ENCODE measurements around the gene NEAT1. TPM values are rescaled to one million over a fixed set of nuclear protein-coding genes. Genes with fewer than 3 reads are reported as not detected.
A peak's percentile ranks its signal among the peaks of the same experiment; 100 is the strongest.

The NEAT1 gene
- 15.6 TPM for total RNA-seq
- polyA plus RNA-seq (ENCODE audit: insufficient read depth in 1 of 8, insufficient read length in 8 of 8, low replicate concordance in 1 of 8) = 100 to 1,000 TPM in 2 of 8 donors, 10 to 100 TPM in 6; 36.3 to 203 (median 72.2) TPM
- long read RNA-seq, donor 1, full-length matches to known transcripts = 29 of 29 reads
- long read RNA-seq, donor 1, partial matches to known transcripts = 0 of 29 reads
- long read RNA-seq, donor 1, other reads (novel, unspliced or antisense) = 0 of 29 reads
- long read RNA-seq, donor 2, full-length matches to known transcripts = 7 of 7 reads
- long read RNA-seq, donor 2, partial matches to known transcripts = 0 of 7 reads
- long read RNA-seq, donor 2, other reads (novel, unspliced or antisense) = 0 of 7 reads
- long read RNA-seq, donor 3, full-length matches to known transcripts = 40 of 40 reads
- long read RNA-seq, donor 3, partial matches to known transcripts = 0 of 40 reads
- long read RNA-seq, donor 3, other reads (novel, unspliced or antisense) = 0 of 40 reads
- long read RNA-seq, donor 4, full-length matches to known transcripts = 18 of 18 reads
- long read RNA-seq, donor 4, partial matches to known transcripts = 0 of 18 reads
- long read RNA-seq, donor 4, other reads (novel, unspliced or antisense) = 0 of 18 reads
- long read RNA-seq, donor 5, full-length matches to known transcripts = 29 of 29 reads
- long read RNA-seq, donor 5, partial matches to known transcripts = 0 of 29 reads
- long read RNA-seq, donor 5, other reads (novel, unspliced or antisense) = 0 of 29 reads
- long read RNA-seq, donor 6, full-length matches to known transcripts = 52 of 52 reads
- long read RNA-seq, donor 6, partial matches to known transcripts = 0 of 52 reads
- long read RNA-seq, donor 6, other reads (novel, unspliced or antisense) = 0 of 52 reads
- long read RNA-seq, donor 7, full-length matches to known transcripts = 37 of 37 reads
- long read RNA-seq, donor 7, partial matches to known transcripts = 0 of 37 reads
- long read RNA-seq, donor 7, other reads (novel, unspliced or antisense) = 0 of 37 reads
- long read RNA-seq, donor 8, full-length matches to known transcripts = 48 of 48 reads
- long read RNA-seq, donor 8, partial matches to known transcripts = 0 of 48 reads
- long read RNA-seq, donor 8, other reads (novel, unspliced or antisense) = 0 of 48 reads
- long read RNA-seq, donor 9, full-length matches to known transcripts = 55 of 55 reads
- long read RNA-seq, donor 9, partial matches to known transcripts = 0 of 55 reads
- long read RNA-seq, donor 9, other reads (novel, unspliced or antisense) = 0 of 55 reads
- long read RNA-seq, donor 10, full-length matches to known transcripts = 87 of 87 reads
- long read RNA-seq, donor 10, partial matches to known transcripts = 0 of 87 reads
- long read RNA-seq, donor 10, other reads (novel, unspliced or antisense) = 0 of 87 reads
- long read RNA-seq, donor 11, full-length matches to known transcripts = 47 of 47 reads
- long read RNA-seq, donor 11, partial matches to known transcripts = 0 of 47 reads
- long read RNA-seq, donor 11, other reads (novel, unspliced or antisense) = 0 of 47 reads

DNA sequence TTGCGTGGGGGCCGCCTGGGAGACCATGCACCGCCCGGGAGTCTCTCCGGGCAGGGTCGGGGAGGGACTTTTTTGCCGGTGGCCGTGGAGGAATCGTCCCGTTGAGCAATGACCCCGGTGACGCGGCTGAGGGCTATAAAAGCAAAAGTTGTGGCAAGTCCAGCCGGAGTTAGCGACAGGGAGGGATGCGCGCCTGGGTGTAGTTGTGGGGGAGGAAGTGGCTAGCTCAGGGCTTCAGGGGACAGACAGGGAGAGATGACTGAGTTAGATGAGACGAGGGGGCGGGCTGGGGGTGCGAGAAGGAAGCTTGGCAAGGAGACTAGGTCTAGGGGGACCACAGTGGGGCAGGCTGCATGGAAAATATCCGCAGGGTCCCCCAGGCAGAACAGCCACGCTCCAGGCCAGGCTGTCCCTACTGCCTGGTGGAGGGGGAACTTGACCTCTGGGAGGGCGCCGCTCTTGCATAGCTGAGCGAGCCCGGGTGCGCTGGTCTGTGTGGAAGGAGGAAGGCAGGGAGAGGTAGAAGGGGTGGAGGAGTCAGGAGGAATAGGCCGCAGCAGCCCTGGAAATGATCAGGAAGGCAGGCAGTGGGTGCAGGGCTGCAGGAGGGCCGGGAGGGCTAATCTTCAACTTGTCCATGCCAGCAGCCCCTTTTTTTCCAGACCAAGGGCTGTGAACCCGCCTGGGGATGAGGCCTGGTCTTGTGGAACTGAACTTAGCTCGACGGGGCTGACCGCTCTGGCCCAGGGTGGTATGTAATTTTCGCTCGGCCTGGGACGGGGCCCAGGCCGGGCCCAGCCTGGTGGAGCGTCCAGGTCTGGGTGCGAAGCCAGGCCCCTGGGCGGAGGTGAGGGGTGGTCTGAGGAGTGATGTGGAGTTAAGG is at the start of gene NEAT1:
NEAT1 (plus strand) TSS at position 166 of the 883 bp plus-strand sequence.
- Histone ChIP-seq H3K9me3 (replicated peaks; ENCODE audit: control insufficient read depth, low read depth, low read length) (no peaks in the 10 kb centered on the region), H3K4me1 (ENCODE audit: control insufficient read depth, insufficient read depth, low read length) (peaks cover 77% of the 10 kb centered on the region), H3K27ac (ENCODE audit: low read length) (peak within 1 kb of the TSS; percentile 100), H3K4me3 (ENCODE audit: low read length) (peak within 1 kb of the TSS; percentile 81), H3K36me3 (ENCODE audit: control insufficient read depth, insufficient read depth, low read length) (peaks cover 11% of the 10 kb centered on the region), H3K27me3 (ENCODE audit: control insufficient read depth, insufficient read depth, low read length) (no peaks in the 10 kb centered on the region)
- 10% methylated on average over 39 of the region's 40 CpGs for WGBS (ENCODE audit: insufficient coverage)
- peak; percentile 97 for DNase-seq

GRCh38 chr11:65373839-65374580 is 48.6 kb upstream of the NEAT1 start:
- Histone ChIP-seq H3K9me3 (replicated peaks; ENCODE audit: control insufficient read depth, low read depth, low read length) (no peaks in the 10 kb centered on the region), H3K4me1 (ENCODE audit: control insufficient read depth, insufficient read depth, low read length) (peaks cover 20% of the 10 kb centered on the region), H3K27me3 (ENCODE audit: control insufficient read depth, insufficient read depth, low read length) (no peaks in the 10 kb centered on the region), H3K4me3 (ENCODE audit: low read length) (no peak overlapping the region), H3K36me3 (ENCODE audit: control insufficient read depth, insufficient read depth, low read length) (no peaks in the 10 kb centered on the region), H3K27ac (ENCODE audit: low read length) (no peak overlapping the region)
- no peak for DNase-seq
- 74% methylated on average over 11 of the region's 14 CpGs for WGBS (ENCODE audit: insufficient coverage)

DNA sequence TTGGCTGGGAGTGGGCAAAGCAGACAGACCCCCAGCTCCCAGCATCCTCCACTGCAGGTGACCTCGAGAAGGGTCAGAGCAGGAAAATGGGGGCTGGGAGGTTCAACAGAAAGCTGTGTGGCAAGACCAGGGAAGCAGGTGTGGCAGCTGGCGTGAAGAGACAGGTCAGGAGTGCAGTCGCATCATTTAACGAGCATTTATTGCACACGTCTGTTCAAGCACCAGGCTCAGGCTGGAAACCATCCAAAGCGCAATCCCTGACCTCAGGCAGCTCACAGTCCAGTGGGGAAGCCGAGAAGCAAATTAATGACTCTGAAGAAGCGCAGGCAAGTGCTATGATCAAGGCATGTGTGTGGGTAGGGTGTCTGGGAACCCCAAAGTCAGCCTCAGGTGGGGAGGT is 47.6 kb upstream of the NEAT1 start:
- H3K4me3 ChIP-seq (ENCODE audit: low read length) = no peak overlapping the region
- DNase-seq = no peak

GRCh38 chr11:65376138-65376713 is 46.4 kb upstream of the NEAT1 start:
- H3K4me3 ChIP-seq (ENCODE audit: low read length) = no peak overlapping the region
- 81% methylated on average over 14 of the region's 16 CpGs for WGBS (ENCODE audit: insufficient coverage)
- no peaks in the 10 kb centered on the region for H3K9me3 ChIP-seq (replicated peaks; ENCODE audit: control insufficient read depth, low read depth, low read length)
- peaks cover 20% of the 10 kb centered on the region for H3K4me1 ChIP-seq (ENCODE audit: control insufficient read depth, insufficient read depth, low read length)
- H3K27ac ChIP-seq (ENCODE audit: low read length) = no peak overlapping the region
- no peaks in the 10 kb centered on the region for H3K27me3 ChIP-seq (ENCODE audit: control insufficient read depth, insufficient read depth, low read length)
- no peak for DNase-seq
- no peaks in the 10 kb centered on the region for H3K36me3 ChIP-seq (ENCODE audit: control insufficient read depth, insufficient read depth, low read length)

More for the DNA sequence above, 47.6 kb upstream of the NEAT1 start:
- H3K4me1 ChIP-seq (ENCODE audit: control insufficient read depth, insufficient read depth, low read length) = peaks cover 20% of the 10 kb centered on the region
- no peaks in the 10 kb centered on the region for H3K9me3 ChIP-seq (replicated peaks; ENCODE audit: control insufficient read depth, low read depth, low read length)
- no peaks in the 10 kb centered on the region for H3K27me3 ChIP-seq (ENCODE audit: control insufficient read depth, insufficient read depth, low read length)
- H3K27ac ChIP-seq (ENCODE audit: low read length) = no peak overlapping the region
- WGBS (ENCODE audit: insufficient coverage) = 78% methylated on average over 8 of the region's 8 CpGs
- H3K36me3 ChIP-seq (ENCODE audit: control insufficient read depth, insufficient read depth, low read length) = no peaks in the 10 kb centered on the region

DNA sequence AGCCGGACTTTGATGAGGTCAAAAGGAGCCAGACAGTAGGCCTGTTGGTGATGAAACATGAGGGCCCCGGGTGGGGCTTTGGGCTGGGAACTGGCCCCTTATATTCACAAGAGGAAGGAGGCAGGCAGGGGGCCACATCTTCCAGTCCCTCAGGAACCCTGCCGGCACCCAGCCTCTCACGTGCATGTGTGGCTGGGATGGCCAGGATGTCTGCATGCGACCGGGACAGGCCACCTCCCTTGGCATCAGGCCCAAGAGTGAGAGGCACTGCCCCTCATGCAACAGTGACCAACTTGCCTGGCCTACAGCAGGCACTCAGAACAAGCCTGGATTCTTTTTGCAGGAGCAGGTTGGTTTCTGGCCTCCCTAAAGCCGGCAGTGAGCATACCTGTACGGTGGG is 45.6 kb upstream of the NEAT1 start:
- Histone ChIP-seq H3K9me3 (replicated peaks; ENCODE audit: control insufficient read depth, low read depth, low read length) (no peaks in the 10 kb centered on the region), H3K36me3 (ENCODE audit: control insufficient read depth, insufficient read depth, low read length) (no peaks in the 10 kb centered on the region), H3K4me3 (ENCODE audit: low read length) (no peak overlapping the region), H3K27ac (ENCODE audit: low read length) (no peak overlapping the region), H3K4me1 (ENCODE audit: control insufficient read depth, insufficient read depth, low read length) (peaks cover 20% of the 10 kb centered on the region), H3K27me3 (ENCODE audit: control insufficient read depth, insufficient read depth, low read length) (no peaks in the 10 kb centered on the region)
- DNase-seq = no peak
- 65% methylated on average over 8 of the region's 8 CpGs for WGBS (ENCODE audit: insufficient coverage)

GRCh38 chr11:65377777-65378176 is 44.8 kb upstream of the NEAT1 start:
- no peaks in the 10 kb centered on the region for H3K9me3 ChIP-seq (replicated peaks; ENCODE audit: control insufficient read depth, low read depth, low read length)
- no peak for DNase-seq
- no peak overlapping the region for H3K27ac ChIP-seq (ENCODE audit: low read length)
- H3K4me3 ChIP-seq (ENCODE audit: low read length) = no peak overlapping the region
- 79% methylated on average over 6 of the region's 8 CpGs for WGBS (ENCODE audit: insufficient coverage)
- no peaks in the 10 kb centered on the region for H3K27me3 ChIP-seq (ENCODE audit: control insufficient read depth, insufficient read depth, low read length)
- no peaks in the 10 kb centered on the region for H3K36me3 ChIP-seq (ENCODE audit: control insufficient read depth, insufficient read depth, low read length)
- H3K4me1 ChIP-seq (ENCODE audit: control insufficient read depth, insufficient read depth, low read length) = peaks cover 25% of the 10 kb centered on the region

- Histone ChIP-seq H3K4me1 (ENCODE audit: control insufficient read depth, insufficient read depth, low read length) (peaks cover 30% of the 10 kb centered on the region), H3K27ac (ENCODE audit: low read length) (no peak overlapping the region), H3K27me3 (ENCODE audit: control insufficient read depth, insufficient read depth, low read length) (no peaks in the 10 kb centered on the region), H3K4me3 (ENCODE audit: low read length) (no peak overlapping the region), H3K36me3 (ENCODE audit: control insufficient read depth, insufficient read depth, low read length) (no peaks in the 10 kb centered on the region), H3K9me3 (replicated peaks; ENCODE audit: control insufficient read depth, low read depth, low read length) (no peaks in the 10 kb centered on the region)
- DNase-seq = peak; percentile 48
- 51% methylated on average over 5 of the region's 19 CpGs for WGBS (ENCODE audit: insufficient coverage)
Measured at GRCh38 chr11:65378208-65378927, 44.2 kb upstream of the NEAT1 start.
